Heart left ventricle (tissue), 13 donors: ENCODE data around the gene C14orf119.

ENCODE experiments used
- POLR2A ChIP-seq, 2 donors: fragments of 450-650 bp; IDR thresholded peaks; one replicate each; pipeline ENCODE4 v1.6.1; 2017; ENCODE audit warnings: antibody characterized with exemption in 2 of 2, mild to moderate bottlenecking in 2 of 2, moderate library complexity in 2 of 2
- TF ChIP-seq, protein P1 (sequence below), 12 donors: fragments of 200-600 bp; sonication (generic) in 4 of 12; IDR thresholded peaks; one replicate each; pipeline versions ENCODE4 v1.5.0 to v1.8.0; 2018 to 2022; ENCODE audit warnings: antibody characterized with exemption in 12 of 12, mild to moderate bottlenecking in 5 of 12
- donor health status: ischemic (EF 13 %, LVEDD 7.1; RV severe dilation, severe dysfunction).
- donor health status: DM: no; HTN: yes; CAD: no.
- donor health status: DM: no; HTN: no; CAD: no.
- donor health status: ischemic (EF 25% LVEDD 6.9; RV normal size, moderate dysfunction).
- donor health status: ischemic (EF 25% LVEDD 5.7; RV mildly dilated, moderate dysfunction).
- donor health status: ischemic (EF 35%, LVEDD 5.7; RV mildly dilated, moderate dysfunction).
- donor health status: nonischemic (EF 11% LVEDD 7.7; RV severe dilation, severe dysfunction).
- donor health status: DM: yes; HTN: yes; CAD: no.
- donor health status: PGD.
- donor health status: ischemic (EF 29% LVEDD 5.4; RV normal size, mild dysfunction).
- donor health status: nonischemic (EF 23%, LVEDD 6.1; RV moderate dilation, normal function).

DNA sequence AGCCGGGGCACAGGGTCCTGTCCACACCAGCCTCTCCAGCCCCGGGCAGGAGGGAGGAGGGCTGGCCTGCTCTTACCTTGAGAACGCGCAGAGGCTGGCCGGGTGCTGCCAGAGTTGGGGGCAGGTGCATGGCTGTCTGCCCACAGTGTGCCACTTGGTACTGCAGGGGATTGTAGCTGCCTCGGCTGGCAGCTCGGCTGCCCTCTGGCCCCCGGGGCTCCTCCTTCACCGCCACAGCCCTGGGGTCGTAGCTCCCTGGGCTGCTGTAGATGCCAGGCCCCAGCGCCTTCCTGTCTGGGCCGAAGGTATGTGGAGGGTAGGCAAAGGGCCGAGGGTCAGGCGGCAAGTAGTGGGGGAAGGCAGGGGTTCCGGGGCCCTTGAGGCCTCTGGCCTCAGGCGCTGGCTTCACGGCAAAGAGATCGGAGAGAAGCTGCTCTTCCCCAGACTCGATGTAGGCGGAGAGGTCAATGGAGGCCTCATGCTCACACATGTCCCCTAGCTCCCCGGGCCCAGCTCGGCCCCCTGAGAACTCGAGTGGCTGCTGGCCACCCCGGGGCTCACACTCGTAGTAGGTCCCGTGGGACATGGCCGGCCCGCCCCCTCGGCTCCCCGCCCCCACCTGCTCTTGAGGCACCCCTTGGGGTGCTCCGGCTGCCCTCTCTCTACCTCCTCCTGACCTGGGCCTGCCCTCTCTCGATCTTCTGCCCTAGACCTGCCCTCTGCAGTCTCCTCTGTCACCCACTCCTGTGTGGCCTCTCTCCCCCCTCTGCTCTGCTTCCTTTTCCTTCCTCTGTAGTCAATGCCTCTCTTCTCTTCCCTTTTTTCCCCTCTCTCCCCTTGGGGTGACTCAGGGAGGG, 23.4 kb downstream of the C14orf119 start, which contains the start of gene CEBPE:
- TF ChIP-seq, protein P1, sequence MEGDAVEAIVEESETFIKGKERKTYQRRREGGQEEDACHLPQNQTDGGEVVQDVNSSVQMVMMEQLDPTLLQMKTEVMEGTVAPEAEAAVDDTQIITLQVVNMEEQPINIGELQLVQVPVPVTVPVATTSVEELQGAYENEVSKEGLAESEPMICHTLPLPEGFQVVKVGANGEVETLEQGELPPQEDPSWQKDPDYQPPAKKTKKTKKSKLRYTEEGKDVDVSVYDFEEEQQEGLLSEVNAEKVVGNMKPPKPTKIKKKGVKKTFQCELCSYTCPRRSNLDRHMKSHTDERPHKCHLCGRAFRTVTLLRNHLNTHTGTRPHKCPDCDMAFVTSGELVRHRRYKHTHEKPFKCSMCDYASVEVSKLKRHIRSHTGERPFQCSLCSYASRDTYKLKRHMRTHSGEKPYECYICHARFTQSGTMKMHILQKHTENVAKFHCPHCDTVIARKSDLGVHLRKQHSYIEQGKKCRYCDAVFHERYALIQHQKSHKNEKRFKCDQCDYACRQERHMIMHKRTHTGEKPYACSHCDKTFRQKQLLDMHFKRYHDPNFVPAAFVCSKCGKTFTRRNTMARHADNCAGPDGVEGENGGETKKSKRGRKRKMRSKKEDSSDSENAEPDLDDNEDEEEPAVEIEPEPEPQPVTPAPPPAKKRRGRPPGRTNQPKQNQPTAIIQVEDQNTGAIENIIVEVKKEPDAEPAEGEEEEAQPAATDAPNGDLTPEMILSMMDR (IDR thresholded peaks at IDR 0.05), result no peak
- TF ChIP-seq POLR2A (IDR thresholded peaks at IDR 0.05), result no peak
